ENCODE results near the gene SPEF2. TPM values are rescaled to one million over a fixed set of nuclear protein-coding genes. Genes with fewer than 3 reads are reported as not detected.
A peak's percentile ranks its signal among the peaks of the same experiment; 100 is the strongest.

Gene SPEF2
- polyA plus RNA-seq, 2 of the 4 experiments (the other 2 are of a cell fraction), result 2.2 to 8.7 TPM

DNA sequence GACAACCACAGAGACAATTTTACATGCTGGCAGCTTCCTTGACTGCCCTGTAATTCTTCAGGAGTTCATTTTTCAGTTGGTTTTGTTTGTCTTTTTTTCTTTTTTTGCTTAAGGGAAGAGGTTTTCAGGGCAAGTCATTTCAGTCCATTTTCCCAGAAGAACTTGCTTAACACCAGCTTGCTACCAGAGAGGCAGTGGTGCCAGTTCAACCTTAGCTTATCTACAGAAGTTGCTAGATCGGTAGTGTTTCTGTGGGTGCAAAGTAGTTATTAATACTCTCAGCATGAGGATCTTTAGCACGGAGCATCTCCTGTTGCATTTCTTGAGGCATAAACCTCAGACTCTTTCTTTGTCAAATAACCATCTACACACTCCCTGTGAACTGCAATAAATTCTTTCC, 1.1 kb downstream of the SPEF2 start:
- TF ChIP-seq POLR2A (IDR thresholded peaks at IDR 0.05; ENCODE audit: low read length) (no peak), HES2 (IDR thresholded peaks at IDR 0.05) (no peak), MAX (IDR thresholded peaks at IDR 0.05) (no peak), ZFP36 (IDR thresholded peaks at IDR 0.05; ENCODE audit: borderline replicate concordance, partially characterized antibody) (no peak), EHF (CRISPR knock-in tag; IDR thresholded peaks at IDR 0.05) (no peak), RNF2 (IDR thresholded peaks at IDR 0.05; ENCODE audit: borderline replicate concordance, low read depth) (no peak), TFCP2L1 (CRISPR knock-in tag; IDR thresholded peaks at IDR 0.05) (no peak), CHD4 (IDR thresholded peaks at IDR 0.05; ENCODE audit: borderline replicate concordance) (no peak), RFX5 (IDR thresholded peaks at IDR 0.05) (no peak), RAD21 (conservative IDR thresholded peaks at IDR 0.05 in 1 of 2, IDR thresholded peaks at IDR 0.05 in 1 of 2) (no peak), NPAS2 (CRISPR knock-in tag; IDR thresholded peaks at IDR 0.05; ENCODE audit: borderline replicate concordance) (no peak), REST (IDR thresholded peaks at IDR 0.05) (no peak), NR3C1 (IDR thresholded peaks at IDR 0.05) (no peak), MAZ (IDR thresholded peaks at IDR 0.05; ENCODE audit: borderline replicate concordance, low read depth, low read length) (no peak), GATA3 (IDR thresholded peaks at IDR 0.05; ENCODE audit: borderline replicate concordance) (no peak)
- ChIA-PET CTCF (interaction anchor here (0.9 kb wide), 1 partner anchor 307 kb away, joined by 3 read pairs; no protein-coding TSS in a partner anchor), POLR2A (no interaction called here)
- DNase-seq (ENCODE audit: low read depth in 1 of 2, low spot score in 1 of 2) (no peak), FAIRE-seq (no peak), ATAC-seq (no peak)
- H3K9me3 ChIP-seq, result no peaks in the 10 kb centered on the region
- peak overlapping the region; percentile 89 for H3K4me2 ChIP-seq
- H3K4me3 ChIP-seq, result peak overlapping the region; percentile 87
- WGBS (ENCODE audit: missing lambda C conversion rate), result 75% methylated on average over 2 of the region's 2 CpGs
- H3K27ac ChIP-seq, result no peak overlapping the region
- H3K4me1 ChIP-seq, result peaks cover 6% of the 10 kb centered on the region; the same call in 2 of the 3 replicates

DNA sequence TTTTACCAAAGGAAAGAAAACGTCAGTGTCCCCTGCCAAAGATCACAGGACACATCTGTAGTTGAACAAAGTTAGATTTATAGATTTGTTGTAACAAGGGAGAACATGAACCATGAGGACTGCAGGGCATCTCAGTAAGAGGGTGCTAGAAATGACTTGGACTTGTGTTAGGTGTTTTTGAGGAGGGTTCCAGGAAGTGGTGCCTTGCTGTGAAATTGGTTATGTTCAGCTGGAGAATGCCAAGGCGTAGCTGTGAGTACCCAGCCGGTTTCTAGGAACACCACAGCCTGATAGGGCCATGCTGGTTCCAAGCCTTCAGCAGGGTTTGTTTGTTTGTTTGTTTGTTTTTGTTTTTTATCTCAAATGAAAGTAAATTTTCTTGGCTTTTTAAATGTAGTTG, 5.3 kb downstream of the SPEF2 start:
- Histone ChIP-seq H3K4me1 (peaks cover 6% of the 10 kb centered on the region; the same call in 2 of the 3 replicates), H3K4me3 (no peak overlapping the region), H3K27ac (no peak overlapping the region), H3K4me2 (no peak overlapping the region), H3K9me3 (no peaks in the 10 kb centered on the region)
- DNase-seq (ENCODE audit: low read depth in 1 of 2, low spot score in 1 of 2) (no peak), ATAC-seq (no peak), FAIRE-seq (no peak)
- ChIA-PET CTCF (no interaction called here), POLR2A (no interaction called here)
- 71% methylated on average over 3 of the region's 3 CpGs for WGBS (ENCODE audit: missing lambda C conversion rate)
- TF ChIP-seq, protein P1, sequence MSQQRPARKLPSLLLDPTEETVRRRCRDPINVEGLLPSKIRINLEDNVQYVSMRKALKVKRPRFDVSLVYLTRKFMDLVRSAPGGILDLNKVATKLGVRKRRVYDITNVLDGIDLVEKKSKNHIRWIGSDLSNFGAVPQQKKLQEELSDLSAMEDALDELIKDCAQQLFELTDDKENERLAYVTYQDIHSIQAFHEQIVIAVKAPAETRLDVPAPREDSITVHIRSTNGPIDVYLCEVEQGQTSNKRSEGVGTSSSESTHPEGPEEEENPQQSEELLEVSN (IDR thresholded peaks at IDR 0.05; ENCODE audit: borderline replicate concordance, low read depth), result no peak
- TF ChIP-seq ZNF302 (CRISPR knock-in tag; IDR thresholded peaks at IDR 0.05), result no peak
- no peak for TF ChIP-seq ATOH8 (CRISPR knock-in tag; IDR thresholded peaks at IDR 0.05; ENCODE audit: low read depth)
- TF ChIP-seq RFX5 (IDR thresholded peaks at IDR 0.05), result no peak
- TF ChIP-seq SREBF2 (IDR thresholded peaks at IDR 0.05), result no peak
- no peak for TF ChIP-seq MAFK (IDR thresholded peaks at IDR 0.05; ENCODE audit: partially characterized antibody)
- TF ChIP-seq RARB (CRISPR knock-in tag; IDR thresholded peaks at IDR 0.05), result no peak
- no peak for TF ChIP-seq FOSB (CRISPR knock-in tag; IDR thresholded peaks at IDR 0.05)
- no peak for TF ChIP-seq CBX2 (IDR thresholded peaks at IDR 0.05; ENCODE audit: borderline replicate concordance, low read depth)
- TF ChIP-seq TP53 (CRISPR knock-in tag; IDR thresholded peaks at IDR 0.05), result no peak
- no peak for TF ChIP-seq HOXA7 (CRISPR knock-in tag; IDR thresholded peaks at IDR 0.05)
- TF ChIP-seq EP300 (IDR thresholded peaks at IDR 0.05), result no peak
- no peak for TF ChIP-seq CTCF (IDR thresholded peaks at IDR 0.05)
- no peak for TF ChIP-seq POLR2AphosphoS2 (conservative IDR thresholded peaks at IDR 0.05; ENCODE audit: low read length)

All from A549 (cell line).